ENCODE data around the gene FNDC3B. TPM values are rescaled to one million over a fixed set of nuclear protein-coding genes. Genes with fewer than 3 reads are reported as not detected.
A peak's percentile ranks its signal among the peaks of the same experiment; 100 is the strongest.

FNDC3B gene
- total RNA-seq, 1 experiment from 2014 or later, result 173 TPM

DNA sequence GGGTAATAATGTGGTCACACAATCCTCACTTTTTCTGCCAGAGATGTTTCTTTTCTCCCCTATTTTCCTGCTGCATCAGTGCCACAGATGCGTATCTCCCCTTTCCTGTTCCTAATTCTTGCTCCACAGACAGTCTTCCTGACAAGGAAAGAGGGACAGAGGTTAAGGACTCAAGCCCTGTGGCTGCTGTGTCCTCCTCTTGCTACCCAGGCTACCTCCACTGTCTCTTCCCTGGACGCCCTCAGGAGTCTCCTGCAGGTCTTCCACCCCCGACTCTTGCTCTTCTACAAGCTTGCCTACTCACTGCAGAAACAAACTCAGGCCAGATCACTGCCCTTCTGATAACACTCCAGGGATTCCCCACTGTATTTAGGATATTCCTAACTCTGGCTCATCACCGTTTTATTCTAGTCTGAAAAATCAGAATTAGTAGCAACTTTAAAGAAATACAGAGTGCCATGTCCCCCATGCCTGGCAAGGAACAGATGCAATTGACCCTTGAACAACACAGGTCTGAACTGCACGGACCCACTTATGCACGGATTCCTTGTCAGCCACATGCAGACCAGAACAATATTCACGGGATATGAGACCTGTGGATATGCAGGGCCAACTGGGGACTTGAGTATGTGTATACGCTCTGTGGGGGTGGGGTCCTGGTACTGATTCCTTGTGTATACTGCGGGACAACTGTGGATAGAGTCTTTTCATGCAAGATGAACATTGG, 257.0 kb downstream of the FNDC3B start:
- Histone ChIP-seq H3K27me3 (ENCODE audit: control insufficient read depth, insufficient read depth, low read length) (no peaks in the 10 kb centered on the region), H3K4me1 (ENCODE audit: control insufficient read depth, insufficient read depth, low read length) (no peaks in the 10 kb centered on the region), H3K4me3 (ENCODE audit: low read depth in 2 of 2, low read length in 2 of 2) (no peak overlapping the region), H3K27ac (ENCODE audit: low read length) (no peak overlapping the region), H3K36me3 (ENCODE audit: control insufficient read depth, insufficient read depth, low read length) (peaks cover 49% of the 10 kb centered on the region), H3K9me3 (ENCODE audit: control insufficient read depth, insufficient read depth, low read depth, low read length) (no peaks in the 10 kb centered on the region)
- no TSS peak for BruUV-seq (replicated peaks)
- ChIA-PET CTCF (no interaction called here), POLR2A (interaction anchor here (0.6 kb wide), 1 partner anchor 9 kb away, joined by 3 read pairs; no protein-coding TSS in a partner anchor)
- intact Hi-C loops (cut with micrococcal nuclease; ENCODE audit: unreplicated experiment) (no loop called here), in situ Hi-C loops (cut with HindIII; ENCODE audit: low pct_unique_long_range_greater_than_20kb, low sequenced_read_pairs) (no loop called here)
- peak; percentile 40; the same call in 1 of the 2 replicates for ATAC-seq
- no peak for DNase-seq (ENCODE audit: low read depth, low spot score)
- TF ChIP-seq, protein P1, sequence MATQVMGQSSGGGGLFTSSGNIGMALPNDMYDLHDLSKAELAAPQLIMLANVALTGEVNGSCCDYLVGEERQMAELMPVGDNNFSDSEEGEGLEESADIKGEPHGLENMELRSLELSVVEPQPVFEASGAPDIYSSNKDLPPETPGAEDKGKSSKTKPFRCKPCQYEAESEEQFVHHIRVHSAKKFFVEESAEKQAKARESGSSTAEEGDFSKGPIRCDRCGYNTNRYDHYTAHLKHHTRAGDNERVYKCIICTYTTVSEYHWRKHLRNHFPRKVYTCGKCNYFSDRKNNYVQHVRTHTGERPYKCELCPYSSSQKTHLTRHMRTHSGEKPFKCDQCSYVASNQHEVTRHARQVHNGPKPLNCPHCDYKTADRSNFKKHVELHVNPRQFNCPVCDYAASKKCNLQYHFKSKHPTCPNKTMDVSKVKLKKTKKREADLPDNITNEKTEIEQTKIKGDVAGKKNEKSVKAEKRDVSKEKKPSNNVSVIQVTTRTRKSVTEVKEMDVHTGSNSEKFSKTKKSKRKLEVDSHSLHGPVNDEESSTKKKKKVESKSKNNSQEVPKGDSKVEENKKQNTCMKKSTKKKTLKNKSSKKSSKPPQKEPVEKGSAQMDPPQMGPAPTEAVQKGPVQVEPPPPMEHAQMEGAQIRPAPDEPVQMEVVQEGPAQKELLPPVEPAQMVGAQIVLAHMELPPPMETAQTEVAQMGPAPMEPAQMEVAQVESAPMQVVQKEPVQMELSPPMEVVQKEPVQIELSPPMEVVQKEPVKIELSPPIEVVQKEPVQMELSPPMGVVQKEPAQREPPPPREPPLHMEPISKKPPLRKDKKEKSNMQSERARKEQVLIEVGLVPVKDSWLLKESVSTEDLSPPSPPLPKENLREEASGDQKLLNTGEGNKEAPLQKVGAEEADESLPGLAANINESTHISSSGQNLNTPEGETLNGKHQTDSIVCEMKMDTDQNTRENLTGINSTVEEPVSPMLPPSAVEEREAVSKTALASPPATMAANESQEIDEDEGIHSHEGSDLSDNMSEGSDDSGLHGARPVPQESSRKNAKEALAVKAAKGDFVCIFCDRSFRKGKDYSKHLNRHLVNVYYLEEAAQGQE (IDR thresholded peaks at IDR 0.05; ENCODE audit: insufficient read depth in 1 of 2, low read depth in 2 of 2, low read length in 1 of 2), result no peak
- TF ChIP-seq TCF7L2 (IDR thresholded peaks at IDR 0.05; ENCODE audit: low read depth, low read length), result no peak
- TF ChIP-seq POLR2AphosphoS5 (IDR thresholded peaks at IDR 0.05; ENCODE audit: low read depth, low read length), result no peak
- TF ChIP-seq, protein P2, sequence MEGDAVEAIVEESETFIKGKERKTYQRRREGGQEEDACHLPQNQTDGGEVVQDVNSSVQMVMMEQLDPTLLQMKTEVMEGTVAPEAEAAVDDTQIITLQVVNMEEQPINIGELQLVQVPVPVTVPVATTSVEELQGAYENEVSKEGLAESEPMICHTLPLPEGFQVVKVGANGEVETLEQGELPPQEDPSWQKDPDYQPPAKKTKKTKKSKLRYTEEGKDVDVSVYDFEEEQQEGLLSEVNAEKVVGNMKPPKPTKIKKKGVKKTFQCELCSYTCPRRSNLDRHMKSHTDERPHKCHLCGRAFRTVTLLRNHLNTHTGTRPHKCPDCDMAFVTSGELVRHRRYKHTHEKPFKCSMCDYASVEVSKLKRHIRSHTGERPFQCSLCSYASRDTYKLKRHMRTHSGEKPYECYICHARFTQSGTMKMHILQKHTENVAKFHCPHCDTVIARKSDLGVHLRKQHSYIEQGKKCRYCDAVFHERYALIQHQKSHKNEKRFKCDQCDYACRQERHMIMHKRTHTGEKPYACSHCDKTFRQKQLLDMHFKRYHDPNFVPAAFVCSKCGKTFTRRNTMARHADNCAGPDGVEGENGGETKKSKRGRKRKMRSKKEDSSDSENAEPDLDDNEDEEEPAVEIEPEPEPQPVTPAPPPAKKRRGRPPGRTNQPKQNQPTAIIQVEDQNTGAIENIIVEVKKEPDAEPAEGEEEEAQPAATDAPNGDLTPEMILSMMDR (IDR thresholded peaks at IDR 0.05), result no peak
- no peak for TF ChIP-seq SIN3A (IDR thresholded peaks at IDR 0.05; ENCODE audit: borderline replicate concordance, insufficient read depth, low read depth, low read length)

DNA sequence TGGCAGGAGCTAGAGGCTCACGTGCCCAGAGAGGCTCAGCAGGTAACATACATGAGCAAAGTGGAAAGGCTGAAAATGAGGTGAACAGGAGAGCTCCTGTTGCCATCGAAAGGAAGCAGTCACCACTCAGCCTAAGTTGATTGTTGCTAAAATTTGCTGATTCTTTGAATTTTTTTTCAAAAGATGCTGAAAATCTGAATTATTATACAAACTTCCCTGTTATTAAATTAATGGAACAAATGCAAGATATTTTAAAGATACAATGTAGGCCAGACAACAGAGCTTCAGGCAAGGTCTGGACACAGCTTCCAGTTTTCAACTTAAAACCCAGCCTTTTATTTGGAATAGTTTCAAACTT, 257.6 kb downstream of the FNDC3B start:
- no peaks in the 10 kb centered on the region for H3K9me3 ChIP-seq (ENCODE audit: control insufficient read depth, insufficient read depth, low read depth, low read length)
- no peak overlapping the region for H3K27ac ChIP-seq (ENCODE audit: low read length)
- DNase-seq (ENCODE audit: low read depth, low spot score) (no peak), ATAC-seq (no peak)
- POLR2A ChIA-PET, result interaction anchor here (0.6 kb wide), 1 partner anchor 10 kb away, joined by 3 read pairs; no protein-coding TSS in a partner anchor
- BruUV-seq (replicated peaks), result no TSS peak
- TF ChIP-seq, protein P2 (IDR thresholded peaks at IDR 0.05), result no peak
- TF ChIP-seq SIN3A (IDR thresholded peaks at IDR 0.05; ENCODE audit: borderline replicate concordance, insufficient read depth, low read depth, low read length) (no peak), TCF7L2 (IDR thresholded peaks at IDR 0.05; ENCODE audit: low read depth, low read length) (no peak), POLR2AphosphoS5 (IDR thresholded peaks at IDR 0.05; ENCODE audit: low read depth, low read length) (no peak)
- TF ChIP-seq, protein P1 (IDR thresholded peaks at IDR 0.05; ENCODE audit: insufficient read depth in 1 of 2, low read depth in 2 of 2, low read length in 1 of 2), result no peak
- H3K27me3 ChIP-seq (ENCODE audit: control insufficient read depth, insufficient read depth, low read length), result no peaks in the 10 kb centered on the region
- peaks cover 52% of the 10 kb centered on the region for H3K36me3 ChIP-seq (ENCODE audit: control insufficient read depth, insufficient read depth, low read length)
- intact Hi-C loops (cut with micrococcal nuclease; ENCODE audit: unreplicated experiment), result no loop called here
- in situ Hi-C loops (cut with HindIII; ENCODE audit: low pct_unique_long_range_greater_than_20kb, low sequenced_read_pairs), result no loop called here
- CTCF ChIA-PET, result no interaction called here
- no peak overlapping the region for H3K4me3 ChIP-seq (ENCODE audit: low read depth in 2 of 2, low read length in 2 of 2)
- no peaks in the 10 kb centered on the region for H3K4me1 ChIP-seq (ENCODE audit: control insufficient read depth, insufficient read depth, low read length)
